HCT116 (cell line): Measurements from ENCODE around the gene ZIC4. TPM values are rescaled to one million over a fixed set of nuclear protein-coding genes. Genes with fewer than 3 reads are reported as not detected.

Source experiments
- ATAC-seq: fragments of 200-7000 bp; cut with Tn5 transposase; 2 replicates; pipeline ENCODE4 v1.9.1; 2020; ENCODE audit warnings: mild to moderate bottlenecking, moderate library complexity
- BruUV-seq: library from RNA; stranded (reverse); fragments of 400-500 nt; replicated peaks from 2 replicates; lab custom pipeline; 2021; lab: Mats Ljungman, UMichigan
- CTCF ChIA-PET: fragments of 300-600 bp; sonication (Branson Sonifier 250); formaldehyde crosslinking; loops from one replicate; lab custom pipeline; 2021; ENCODE audit warnings: antibody characterized with exemption; lab: Charles Lee
- POLR2A ChIA-PET: fragments of 300-600, 350-600 bp; sonication (Branson Sonifier 250); formaldehyde crosslinking; loops from one replicate; lab custom pipeline; 2021; ENCODE audit warnings: antibody characterized with exemption; lab: Charles Lee
- RAD21 ChIA-PET, 2 experiments: fragments of 300-600 bp; sonication (Branson Sonifier 250); formaldehyde crosslinking; loops; one replicate each; lab custom pipeline; 2023; ENCODE audit warnings: low total read pairs in 2 of 2; ENCODE audit not compliant: uncharacterized antibody in 2 of 2, unreplicated experiment in 2 of 2, low non-redundant PET in 1 of 2; lab: Charles Lee
- DNase-seq: peaks from one replicate; pipeline ENCODE4 v3.0.0-alpha.2; 2010; ENCODE audit warnings: low read depth, low spot score
- H2AFZ ChIP-seq: fragments of 200-600 bp; shearing (Covaris generic), sonication (generic); 2 replicates; pipeline ENCODE4 v1.6.1; 2017; ENCODE audit warnings: low read depth, mixed run types, mixed read lengths, antibody characterized with exemption, low read length; ENCODE audit not compliant: poor library complexity, severe bottlenecking
- H3K27ac ChIP-seq: 2 replicates; pipeline ENCODE4 v1.5.1; 2012; ENCODE audit warnings: low read depth, low read length
- H3K27me3 ChIP-seq: fragments of 200-600 bp; sonication (generic); 2 replicates; pipeline ENCODE4 v1.6.1; 2016; ENCODE audit warnings: mixed run types, low read length, mixed read lengths; ENCODE audit not compliant: insufficient read depth
- H3K36me3 ChIP-seq, 2 experiments: fragments of 200-500 bp in 1 of 2; fragments of 200-600 bp in 1 of 2; sonication (Bioruptor generic) in 1 of 2; sonication (generic) in 1 of 2; 2 replicates each; pipeline versions ENCODE4 v1.5.1 to v1.6.1; 2014 to 2016; ENCODE audit warnings: low read length in 2 of 2, inconsistent platforms in 1 of 2, mixed read lengths in 1 of 2, mixed run types in 1 of 2; ENCODE audit not compliant: insufficient read depth in 2 of 2, control insufficient read depth in 1 of 2
- H3K4me1 ChIP-seq, 2 experiments: fragments of 200-600 bp in 1 of 2; sonication (generic) in 1 of 2; 2 replicates each; pipeline versions ENCODE4 v1.5.1 to v1.6.1; 2012 to 2017; ENCODE audit warnings: low read length in 2 of 2, inconsistent platforms in 1 of 2, mild to moderate bottlenecking in 1 of 2, mixed read lengths in 1 of 2, mixed run types in 1 of 2, moderate library complexity in 1 of 2; ENCODE audit not compliant: insufficient read depth in 2 of 2, control insufficient read depth in 1 of 2
- H3K4me2 ChIP-seq: fragments of 200-600 bp; sonication (generic); 2 replicates; pipeline ENCODE4 v1.6.1; 2017; ENCODE audit warnings: mixed run types, low read length, mixed read lengths
- H3K4me3 ChIP-seq, 2 experiments: fragments of 200-600 bp in 1 of 2; sonication (generic) in 1 of 2; replicated peaks in 1 of 2; 2 replicates each; pipeline ENCODE4 v1.5.1; 2011 to 2016; ENCODE audit warnings: low read length in 2 of 2, control low read depth in 1 of 2, low read depth in 1 of 2, mild to moderate bottlenecking in 1 of 2, mixed read lengths in 1 of 2, mixed run types in 1 of 2
- H3K79me2 ChIP-seq: fragments of 200-600 bp; sonication (generic); 2 replicates; pipeline ENCODE4 v1.6.1; 2017; ENCODE audit warnings: mild to moderate bottlenecking, mixed run types, low read length, moderate library complexity, mixed read lengths; ENCODE audit not compliant: insufficient read depth
- H3K9ac ChIP-seq: fragments of 200-600 bp; sonication (generic); 2 replicates; pipeline ENCODE4 v1.6.1; 2016; ENCODE audit warnings: low read length, mixed read lengths
- H3K9me2 ChIP-seq: fragments of 200-600 bp; sonication (generic), shearing (Covaris generic); 2 replicates; pipeline ENCODE4 v1.6.1; 2017; ENCODE audit warnings: mixed run types, mild to moderate bottlenecking, moderate library complexity; ENCODE audit not compliant: insufficient read depth
- H3K9me3 ChIP-seq, 2 experiments: fragments of 200-500 bp in 1 of 2; fragments of 200-600 bp in 1 of 2; sonication (Bioruptor generic) in 1 of 2; sonication (generic) in 1 of 2; 2 replicates each; pipeline ENCODE4 v1.6.1; 2014 to 2017; ENCODE audit warnings: low read length in 2 of 2, mixed read lengths in 2 of 2, inconsistent platforms in 1 of 2, low read depth in 1 of 2, mild to moderate bottlenecking in 1 of 2, mixed run types in 1 of 2, moderate library complexity in 1 of 2; ENCODE audit not compliant: control insufficient read depth in 1 of 2, insufficient read depth in 1 of 2
- H4K20me1 ChIP-seq: fragments of 200-600 bp; sonication (generic), shearing (Covaris generic); 2 replicates; pipeline ENCODE4 v1.6.1; 2017; ENCODE audit warnings: mixed run types, mild to moderate bottlenecking, moderate library complexity; ENCODE audit not compliant: insufficient read depth
- CBX3 ChIP-seq: IDR thresholded peaks from 2 replicates; pipeline ENCODE4 v1.6.1; 2012; ENCODE audit warnings: low read depth
- SP1 ChIP-seq: IDR thresholded peaks from 2 replicates; pipeline ENCODE4 v1.6.1; 2012; ENCODE audit warnings: low read depth
- SRF ChIP-seq: IDR thresholded peaks from 2 replicates; pipeline ENCODE4 v1.6.1; 2012; ENCODE audit warnings: low read depth
- YY1 ChIP-seq: IDR thresholded peaks from 2 replicates; pipeline ENCODE4 v1.6.1; 2011; ENCODE audit warnings: low read length, low read depth, moderate library complexity, mild to moderate bottlenecking; ENCODE audit not compliant: insufficient replicate concordance; ENCODE audit errors: extremely low read depth
- intact Hi-C: fragments of 100-400 bp; cut with micrococcal nuclease; formaldehyde crosslinking; loops from 2 replicates; pipeline ENCODE4 v1.10.0; 2022
- total RNA-seq: library from RNA; stranded (reverse); gene quantifications from one replicate; pipeline ENCODE4 v1.2.1, GENCODE V29; 2021; ENCODE audit not compliant: unreplicated experiment
- TF ChIP-seq, protein P1 (sequence below): IDR thresholded peaks from 2 replicates; pipeline ENCODE4 v1.6.1; 2012
- TF ChIP-seq, protein P2 (sequence below), 3 experiments: fragments of 200-600 bp in 1 of 3; sonication (generic) in 1 of 3; IDR thresholded peaks in 2 of 3; conservative IDR thresholded peaks in 1 of 3; 2 replicates each; pipeline ENCODE4 v1.5.1; 2012 to 2017; ENCODE audit warnings: low read depth in 2 of 3, low read length in 2 of 3, antibody characterized with exemption in 1 of 3, borderline replicate concordance in 1 of 3, control low read depth in 1 of 3, mild to moderate bottlenecking in 1 of 3, mixed read lengths in 1 of 3, mixed run types in 1 of 3, moderate library complexity in 1 of 3; ENCODE audit not compliant: insufficient read depth in 1 of 3
- TF ChIP-seq, protein P3 (sequence below): IDR thresholded peaks from 2 replicates; pipeline ENCODE4 v1.6.1; 2012; ENCODE audit warnings: low read depth
- TF ChIP-seq, protein P4 (sequence below): IDR thresholded peaks from 2 replicates; pipeline ENCODE4 v1.6.1; 2012

Gene ZIC4
- total RNA-seq, 1 experiment from 2014 or later, result not detected

DNA sequence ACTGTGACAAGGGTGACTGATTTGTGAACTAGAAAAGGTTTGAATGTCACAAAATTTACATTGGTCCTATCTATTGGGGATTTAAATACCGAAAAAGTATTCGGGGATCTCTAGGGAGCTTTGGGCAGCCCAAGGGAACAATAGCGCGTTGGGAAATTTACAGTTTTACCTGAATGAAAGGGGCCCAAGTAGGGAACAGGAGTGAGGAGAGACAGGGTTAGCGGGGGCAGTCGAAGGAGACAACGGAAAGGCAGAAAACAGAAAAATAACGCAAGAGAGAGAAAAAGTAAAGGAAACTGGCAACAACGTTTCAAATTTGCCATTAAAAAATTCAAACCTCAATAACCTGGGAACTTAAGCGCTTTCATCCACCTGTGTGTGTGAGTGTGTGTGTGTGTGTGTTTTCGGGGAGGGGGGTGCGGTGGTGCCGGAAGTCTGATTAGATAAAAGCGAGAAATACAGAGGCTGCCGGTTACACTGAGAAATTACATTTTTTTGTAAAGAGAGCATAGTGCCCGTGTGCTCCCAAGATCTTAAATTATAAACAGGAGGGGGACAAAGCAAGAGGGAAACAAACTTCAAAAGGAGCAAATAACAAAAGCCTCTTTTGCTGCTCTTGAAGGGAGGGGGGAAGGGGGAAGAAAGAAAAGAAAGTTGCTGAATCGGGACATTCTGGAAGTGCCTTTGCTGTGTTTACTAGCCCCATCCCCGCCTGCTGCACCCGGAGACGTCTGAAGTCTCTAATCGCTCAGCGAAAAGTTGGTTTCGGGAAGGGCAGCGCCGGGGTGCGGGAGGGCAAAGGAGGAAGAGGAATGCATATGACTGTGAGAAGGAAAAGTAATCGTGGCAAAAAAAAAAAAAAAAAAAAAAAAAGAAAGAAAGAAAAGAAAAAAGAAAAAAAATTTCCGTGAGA lies 2.1 kb upstream of the ZIC4 start:
- CTCF ChIA-PET, result no interaction called here
- no peaks in the 10 kb centered on the region for H3K27me3 ChIP-seq
- no peak for ATAC-seq
- TF ChIP-seq, protein P1, sequence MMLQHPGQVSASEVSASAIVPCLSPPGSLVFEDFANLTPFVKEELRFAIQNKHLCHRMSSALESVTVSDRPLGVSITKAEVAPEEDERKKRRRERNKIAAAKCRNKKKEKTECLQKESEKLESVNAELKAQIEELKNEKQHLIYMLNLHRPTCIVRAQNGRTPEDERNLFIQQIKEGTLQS, result no peak
- no peak for TF ChIP-seq SP1
- TF ChIP-seq, protein P2, sequence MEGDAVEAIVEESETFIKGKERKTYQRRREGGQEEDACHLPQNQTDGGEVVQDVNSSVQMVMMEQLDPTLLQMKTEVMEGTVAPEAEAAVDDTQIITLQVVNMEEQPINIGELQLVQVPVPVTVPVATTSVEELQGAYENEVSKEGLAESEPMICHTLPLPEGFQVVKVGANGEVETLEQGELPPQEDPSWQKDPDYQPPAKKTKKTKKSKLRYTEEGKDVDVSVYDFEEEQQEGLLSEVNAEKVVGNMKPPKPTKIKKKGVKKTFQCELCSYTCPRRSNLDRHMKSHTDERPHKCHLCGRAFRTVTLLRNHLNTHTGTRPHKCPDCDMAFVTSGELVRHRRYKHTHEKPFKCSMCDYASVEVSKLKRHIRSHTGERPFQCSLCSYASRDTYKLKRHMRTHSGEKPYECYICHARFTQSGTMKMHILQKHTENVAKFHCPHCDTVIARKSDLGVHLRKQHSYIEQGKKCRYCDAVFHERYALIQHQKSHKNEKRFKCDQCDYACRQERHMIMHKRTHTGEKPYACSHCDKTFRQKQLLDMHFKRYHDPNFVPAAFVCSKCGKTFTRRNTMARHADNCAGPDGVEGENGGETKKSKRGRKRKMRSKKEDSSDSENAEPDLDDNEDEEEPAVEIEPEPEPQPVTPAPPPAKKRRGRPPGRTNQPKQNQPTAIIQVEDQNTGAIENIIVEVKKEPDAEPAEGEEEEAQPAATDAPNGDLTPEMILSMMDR (IDR thresholded peaks at IDR 0.05 in 2 of 3, conservative IDR thresholded peaks at IDR 0.05 in 1 of 3; ENCODE audit: borderline replicate concordance in 1 of 3, insufficient read depth in 1 of 3, low read depth in 2 of 3, low read length in 2 of 3), result no peak
- TF ChIP-seq, protein P3, sequence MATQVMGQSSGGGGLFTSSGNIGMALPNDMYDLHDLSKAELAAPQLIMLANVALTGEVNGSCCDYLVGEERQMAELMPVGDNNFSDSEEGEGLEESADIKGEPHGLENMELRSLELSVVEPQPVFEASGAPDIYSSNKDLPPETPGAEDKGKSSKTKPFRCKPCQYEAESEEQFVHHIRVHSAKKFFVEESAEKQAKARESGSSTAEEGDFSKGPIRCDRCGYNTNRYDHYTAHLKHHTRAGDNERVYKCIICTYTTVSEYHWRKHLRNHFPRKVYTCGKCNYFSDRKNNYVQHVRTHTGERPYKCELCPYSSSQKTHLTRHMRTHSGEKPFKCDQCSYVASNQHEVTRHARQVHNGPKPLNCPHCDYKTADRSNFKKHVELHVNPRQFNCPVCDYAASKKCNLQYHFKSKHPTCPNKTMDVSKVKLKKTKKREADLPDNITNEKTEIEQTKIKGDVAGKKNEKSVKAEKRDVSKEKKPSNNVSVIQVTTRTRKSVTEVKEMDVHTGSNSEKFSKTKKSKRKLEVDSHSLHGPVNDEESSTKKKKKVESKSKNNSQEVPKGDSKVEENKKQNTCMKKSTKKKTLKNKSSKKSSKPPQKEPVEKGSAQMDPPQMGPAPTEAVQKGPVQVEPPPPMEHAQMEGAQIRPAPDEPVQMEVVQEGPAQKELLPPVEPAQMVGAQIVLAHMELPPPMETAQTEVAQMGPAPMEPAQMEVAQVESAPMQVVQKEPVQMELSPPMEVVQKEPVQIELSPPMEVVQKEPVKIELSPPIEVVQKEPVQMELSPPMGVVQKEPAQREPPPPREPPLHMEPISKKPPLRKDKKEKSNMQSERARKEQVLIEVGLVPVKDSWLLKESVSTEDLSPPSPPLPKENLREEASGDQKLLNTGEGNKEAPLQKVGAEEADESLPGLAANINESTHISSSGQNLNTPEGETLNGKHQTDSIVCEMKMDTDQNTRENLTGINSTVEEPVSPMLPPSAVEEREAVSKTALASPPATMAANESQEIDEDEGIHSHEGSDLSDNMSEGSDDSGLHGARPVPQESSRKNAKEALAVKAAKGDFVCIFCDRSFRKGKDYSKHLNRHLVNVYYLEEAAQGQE, result no peak
- TF ChIP-seq, protein P4, sequence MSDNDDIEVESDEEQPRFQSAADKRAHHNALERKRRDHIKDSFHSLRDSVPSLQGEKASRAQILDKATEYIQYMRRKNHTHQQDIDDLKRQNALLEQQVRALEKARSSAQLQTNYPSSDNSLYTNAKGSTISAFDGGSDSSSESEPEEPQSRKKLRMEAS, result no peak
- no peak for TF ChIP-seq YY1
- TF ChIP-seq SRF, result no peak
- TF ChIP-seq CBX3, result no peak
- intact Hi-C loops, result no loop called here
- H3K9me2 ChIP-seq, result no peaks in the 10 kb centered on the region
- no peak overlapping the region for H2AFZ ChIP-seq
- no peak overlapping the region for H3K27ac ChIP-seq
- DNase-seq, result no peak
- POLR2A ChIA-PET, result no interaction called here
- no peak overlapping the region for H3K9ac ChIP-seq
- no peaks in the 10 kb centered on the region for H3K4me1 ChIP-seq
- H3K36me3 ChIP-seq, result no peaks in the 10 kb centered on the region
- H3K9me3 ChIP-seq, result no peaks in the 10 kb centered on the region
- no peaks in the 10 kb centered on the region for H3K79me2 ChIP-seq
- no peak overlapping the region for H3K4me3 ChIP-seq
- no peak overlapping the region for H3K4me2 ChIP-seq
- RAD21 ChIA-PET, result no interaction called here
- BruUV-seq, result no TSS peak
- H4K20me1 ChIP-seq, result no peaks in the 10 kb centered on the region
